SK-N-MC (cell line): ENCODE data around the gene PTGR3.

ENCODE experiments used
- EZH2 ChIP-seq: fragments of 200-600 bp; sonication (generic); IDR thresholded peaks from one replicate; pipeline ENCODE4 v1.6.1; 2017; ENCODE audit warnings: antibody characterized with exemption
- FOXP2 ChIP-seq: optimal IDR thresholded peaks from 2 replicates; pipeline ENCODE3; 2011; ENCODE audit warnings: mild to moderate bottlenecking, moderate library complexity; ENCODE audit not compliant: insufficient read depth; ENCODE audit errors: extremely low read length, control extremely low read depth
- POLR2AphosphoS5 ChIP-seq: IDR thresholded peaks from 2 replicates; pipeline ENCODE4 v1.6.1; 2012; ENCODE audit warnings: mild to moderate bottlenecking, low read depth, low read length, borderline replicate concordance

DNA sequence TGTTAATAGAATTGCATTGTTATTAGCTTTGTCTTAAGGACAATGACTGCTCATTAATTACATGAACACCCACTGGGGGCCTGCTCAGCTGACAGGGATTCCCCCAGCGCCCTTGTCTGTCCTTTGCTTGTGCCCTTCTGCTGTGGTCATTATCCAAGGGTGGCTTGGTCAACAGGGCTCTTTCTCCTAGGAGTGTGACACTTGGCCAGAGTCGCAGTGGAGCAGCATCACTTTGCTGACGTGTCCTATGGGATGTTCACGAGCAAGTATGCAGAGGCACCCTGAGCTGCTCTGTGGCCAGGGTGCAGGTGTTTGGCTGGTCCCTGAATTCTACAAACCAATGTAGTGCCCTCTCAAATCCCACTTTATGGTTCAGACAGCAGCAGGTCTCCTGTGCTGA, 46.0 kb downstream of the PTGR3 start:
- TF ChIP-seq EZH2 (no peak), POLR2AphosphoS5 (no peak), FOXP2 (no peak)
